ENCODE measurements around the gene SLC25A53.

GRCh38 chrX:104084063-104084462 is 72.7 kb downstream of the SLC25A53 start:
- TF ChIP-seq SUZ12 (IDR thresholded peaks at IDR 0.05), result no peak
- no peak for TF ChIP-seq SP1 (IDR thresholded peaks at IDR 0.05)
- TF ChIP-seq HDGF (IDR thresholded peaks at IDR 0.05; ENCODE audit: borderline replicate concordance), result no peak
- TF ChIP-seq ZNF384 (IDR thresholded peaks at IDR 0.05), result no peak
- no peak for TF ChIP-seq L3MBTL2 (conservative IDR thresholded peaks at IDR 0.05)
- TF ChIP-seq BHLHE40 (IDR thresholded peaks at IDR 0.05; ENCODE audit: borderline replicate concordance), result no peak
- no peak for TF ChIP-seq FOXK2 (IDR thresholded peaks at IDR 0.05)
- TF ChIP-seq ELF4 (IDR thresholded peaks at IDR 0.05), result no peak
- no peak for TF ChIP-seq LEF1 (IDR thresholded peaks at IDR 0.05; ENCODE audit: borderline replicate concordance)
- no peak for TF ChIP-seq CTBP1 (IDR thresholded peaks at IDR 0.05; ENCODE audit: borderline replicate concordance)

Data from HEK293T (cell line).